HG03196 (cell line): ENCODE results near the gene MCTP1.
"Not testable (repeated sequence)": the region's sequence is repeated elsewhere in the genome, so short reads cannot be mapped to it uniquely, and the experiment has no call there.

Experiments used
- ATAC-seq: cut with Tn5 transposase; IDR thresholded peaks from one replicate; pipeline ENCODE4 v1.9.1; 2021; ENCODE audit not compliant: unreplicated experiment

MCTP1 gene

GRCh38 chr5:94832685-94833084 lies 452.2 kb downstream of the MCTP1 start:
- ATAC-seq: no peak

GRCh38 chr5:94830520-94830919 lies 454.4 kb downstream of the MCTP1 start:
- no peak for ATAC-seq

- not testable (repeated sequence) for ATAC-seq
These were observed 456.7 kb downstream of the MCTP1 start for GRCh38 chr5:94828222-94828621.

- ATAC-seq: no peak
These were observed 464.4 kb downstream of the MCTP1 start for GRCh38 chr5:94820488-94820887.

- no peak for ATAC-seq
These were observed 466.0 kb downstream of the MCTP1 start for GRCh38 chr5:94818904-94819303.

GRCh38 chr5:94815313-94816039 lies 469.4 kb downstream of the MCTP1 start:
- no peak for ATAC-seq

GRCh38 chr5:94812232-94812631 lies 472.7 kb downstream of the MCTP1 start:
- no peak for ATAC-seq

GRCh38 chr5:94811331-94811730 lies 473.6 kb downstream of the MCTP1 start:
- no peak for ATAC-seq

GRCh38 chr5:94810877-94811276 lies 474.0 kb downstream of the MCTP1 start:
- no peak for ATAC-seq

- ATAC-seq: no peak
These were observed 474.6 kb downstream of the MCTP1 start for GRCh38 chr5:94810281-94810680.

- ATAC-seq: no peak
These were observed 476.4 kb downstream of the MCTP1 start for GRCh38 chr5:94808497-94808896.

- ATAC-seq: no peak
These were observed 476.9 kb downstream of the MCTP1 start for GRCh38 chr5:94807985-94808384.

- no peak for ATAC-seq
These were observed 482.4 kb downstream of the MCTP1 start for GRCh38 chr5:94802450-94802849.

GRCh38 chr5:94796586-94796985 lies 488.3 kb downstream of the MCTP1 start:
- ATAC-seq: no peak

GRCh38 chr5:94793816-94794198 lies 491.1 kb downstream of the MCTP1 start:
- peak; percentile 31 for ATAC-seq

GRCh38 chr5:94793113-94793815 lies 491.6 kb downstream of the MCTP1 start:
- peak; percentile 100 for ATAC-seq

GRCh38 chr5:94791829-94792228 lies 493.1 kb downstream of the MCTP1 start:
- no peak for ATAC-seq

- ATAC-seq: no peak
These were observed 496.4 kb downstream of the MCTP1 start for GRCh38 chr5:94788527-94788926.

- ATAC-seq: no peak
These were observed 500.1 kb downstream of the MCTP1 start for GRCh38 chr5:94784536-94785505.

- ATAC-seq: no peak
These were observed 502.5 kb downstream of the MCTP1 start for GRCh38 chr5:94782383-94782782.

GRCh38 chr5:94779684-94780083 lies 505.2 kb downstream of the MCTP1 start:
- ATAC-seq: no peak
